Sigmoid colon (tissue), 4 donors: Measurements from ENCODE around the gene ALCAM.

Source experiments
- CTCF ChIP-seq, 4 experiments: fragments of 450-650 bp in 3 of 4; fragments of 200-600 bp in 1 of 4; IDR thresholded peaks; one replicate each; pipeline ENCODE4 v1.5.1; 2016 to 2019; ENCODE audit warnings: antibody characterized with exemption in 4 of 4, mild to moderate bottlenecking in 3 of 4, moderate library complexity in 2 of 4
- EP300 ChIP-seq, 4 donors: sonication (generic); formaldehyde crosslinking; IDR thresholded peaks; one replicate each; pipeline ENCODE4 v1.6.1; 2017; ENCODE audit warnings: antibody characterized with exemption in 4 of 4
- POLR2AphosphoS5 ChIP-seq, 4 donors: sonication (generic); formaldehyde crosslinking; IDR thresholded peaks; one replicate each; pipeline ENCODE4 v1.6.1; 2017; ENCODE audit warnings: antibody characterized with exemption in 4 of 4

- TF ChIP-seq CTCF (IDR thresholded peaks at IDR 0.05): no peak
- no peak for TF ChIP-seq EP300 (IDR thresholded peaks at IDR 0.05)
- TF ChIP-seq POLR2AphosphoS5 (IDR thresholded peaks at IDR 0.05): no peak
Observed at GRCh38 chr3:105618556-105618955, 251.8 kb downstream of the ALCAM start.
